ENCODE data around the gene TM2D3. TPM values are rescaled to one million over a fixed set of nuclear protein-coding genes. Genes with fewer than 3 reads are reported as not detected.

Gene TM2D3, protein sequence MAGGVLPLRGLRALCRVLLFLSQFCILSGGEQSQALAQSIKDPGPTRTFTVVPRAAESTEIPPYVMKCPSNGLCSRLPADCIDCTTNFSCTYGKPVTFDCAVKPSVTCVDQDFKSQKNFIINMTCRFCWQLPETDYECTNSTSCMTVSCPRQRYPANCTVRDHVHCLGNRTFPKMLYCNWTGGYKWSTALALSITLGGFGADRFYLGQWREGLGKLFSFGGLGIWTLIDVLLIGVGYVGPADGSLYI
- total RNA-seq = 23.8 and 60.6 TPM in 2 replicates

DNA sequence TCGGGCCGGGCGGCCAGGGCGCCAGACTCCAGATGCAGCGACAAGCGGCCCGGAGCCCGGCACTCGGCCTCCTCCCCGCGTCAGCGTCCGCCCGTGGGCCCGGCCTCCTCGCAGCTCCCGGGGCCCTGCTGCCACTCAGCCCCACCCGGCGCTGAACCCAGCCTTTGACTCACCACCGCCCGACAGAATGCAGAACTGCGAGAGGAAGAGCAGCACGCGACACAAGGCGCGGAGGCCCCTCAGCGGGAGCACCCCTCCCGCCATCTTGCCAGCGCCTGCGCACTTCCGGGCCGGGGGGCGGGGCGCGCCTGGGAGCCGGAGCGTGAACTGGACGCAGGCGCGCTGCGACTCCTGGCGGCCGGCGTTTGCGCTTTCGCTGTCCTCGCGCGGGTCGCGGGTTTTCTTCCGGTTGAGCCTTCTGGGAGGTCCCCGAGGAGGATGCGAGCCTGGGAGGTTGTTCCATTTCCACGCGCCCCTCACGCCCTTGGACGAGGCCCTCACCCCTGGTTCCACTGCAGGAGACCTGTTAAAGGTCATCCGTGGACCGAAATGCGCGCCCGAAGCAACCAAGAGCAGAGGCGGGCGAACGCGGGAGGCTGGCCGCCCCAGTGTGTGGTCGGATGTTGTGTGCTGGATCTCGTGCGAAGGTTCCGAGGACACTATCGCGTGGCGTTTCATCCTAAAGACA is at the start of gene TM2D3:
TSS of gene TM2D3 (minus strand) at position 284 of the 688 bp plus-strand sequence. CDS start at position 264, 20 bp downstream.

Other genes with a start within 250 kb of the TM2D3 start
- 0.49 and 31.7 TPM in 2 replicates for gene PCSK6, start 162.7 kb downstream of the TM2D3 start, total RNA-seq
- gene TARS3, start 72.1 kb upstream of the TM2D3 start, total RNA-seq = 5.2 and 10.6 TPM in 2 replicates
- not detected in 2 replicates for gene OR4F6, start 151.1 kb upstream of the TM2D3 start, total RNA-seq
- gene OR4F15, start 159.8 kb upstream of the TM2D3 start, total RNA-seq = not detected in 2 replicates